Liver (tissue), 3 donors: Measurements from ENCODE around the gene ITGB1BP1.

Source experiments
- CTCF ChIP-seq: fragments of 150-350 bp; IDR thresholded peaks from 2 replicates; pipeline ENCODE4 v1.5.1; 2017; ENCODE audit warnings: improper control_type of control experiment, low read depth, low read length; ENCODE audit not compliant: missing input control
- GABPA ChIP-seq, 2 donors: IDR thresholded peaks in 1 of 2; conservative IDR thresholded peaks in 1 of 2; 2 replicates each; pipeline ENCODE4 v1.6.1; 2016; ENCODE audit warnings: antibody characterized with exemption in 2 of 2, mild to moderate bottlenecking in 1 of 2, moderate library complexity in 1 of 2
- MAX ChIP-seq: IDR thresholded peaks from 2 replicates; pipeline ENCODE4 v1.6.1; 2016; ENCODE audit warnings: antibody characterized with exemption
- RAD21 ChIP-seq, 2 donors: IDR thresholded peaks; 2 replicates each; pipeline ENCODE4 v1.6.1; 2016; ENCODE audit warnings: antibody characterized with exemption in 2 of 2, mild to moderate bottlenecking in 2 of 2
- REST ChIP-seq: IDR thresholded peaks from 2 replicates; pipeline ENCODE4 v1.6.1; 2016; ENCODE audit warnings: antibody characterized with exemption, mild to moderate bottlenecking
- TAF1 ChIP-seq: conservative IDR thresholded peaks from 2 replicates; pipeline ENCODE4 v1.6.1; 2016; ENCODE audit warnings: antibody characterized with exemption, mild to moderate bottlenecking
- YY1 ChIP-seq: IDR thresholded peaks from 2 replicates; pipeline ENCODE4 v1.6.1; 2016; ENCODE audit warnings: antibody characterized with exemption, mild to moderate bottlenecking
- donor health status: healthy.
- donor health status: healthy.

- TF ChIP-seq CTCF (no peak), RAD21 (IDR thresholded peaks at IDR 0.05) (no peak), YY1 (no peak), REST (no peak), GABPA (IDR thresholded peaks at IDR 0.05 in 1 of 2, conservative IDR thresholded peaks at IDR 0.05 in 1 of 2) (no peak), MAX (no peak), TAF1 (no peak)
These were observed 569 bp upstream of the ITGB1BP1 start for GRCh38 chr2:9423922-9424272.
